ENCODE data around the gene TMEM164. TPM values are rescaled to one million over a fixed set of nuclear protein-coding genes. Genes with fewer than 3 reads are reported as not detected.

TMEM164 gene
- polyA plus RNA-seq, 1 experiment: 12.9 TPM

DNA sequence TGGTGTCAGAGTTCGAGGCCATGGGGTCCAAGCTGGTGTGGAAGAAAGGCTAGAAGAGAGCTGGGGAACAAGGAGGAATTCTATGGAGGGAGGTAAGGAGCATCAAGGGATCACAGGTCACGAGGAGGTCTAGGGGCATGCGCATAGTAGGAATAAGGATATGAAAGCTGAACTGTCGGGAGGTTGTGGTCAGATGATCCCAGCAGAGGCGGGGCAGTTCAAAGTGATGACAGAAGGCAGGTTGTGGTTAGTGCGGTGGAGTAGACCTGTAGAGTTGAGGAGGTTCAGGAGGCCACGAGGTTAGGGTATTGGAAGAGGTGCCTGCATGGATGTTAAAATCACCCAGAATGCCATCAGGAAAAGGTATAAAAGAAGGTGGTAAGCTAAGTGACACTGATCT is 156.3 kb downstream of the TMEM164 start:
- no peak for DNase-seq (ENCODE audit: low read depth, low spot score)
- CTCF ChIA-PET: interaction anchor here (3.9 to 15.3 kb wide), 2 partner anchors 12 to 255 kb away, joined by 19 to 464 read pairs; no protein-coding TSS in a partner anchor
- POLR2A ChIA-PET: no interaction called here

DNA sequence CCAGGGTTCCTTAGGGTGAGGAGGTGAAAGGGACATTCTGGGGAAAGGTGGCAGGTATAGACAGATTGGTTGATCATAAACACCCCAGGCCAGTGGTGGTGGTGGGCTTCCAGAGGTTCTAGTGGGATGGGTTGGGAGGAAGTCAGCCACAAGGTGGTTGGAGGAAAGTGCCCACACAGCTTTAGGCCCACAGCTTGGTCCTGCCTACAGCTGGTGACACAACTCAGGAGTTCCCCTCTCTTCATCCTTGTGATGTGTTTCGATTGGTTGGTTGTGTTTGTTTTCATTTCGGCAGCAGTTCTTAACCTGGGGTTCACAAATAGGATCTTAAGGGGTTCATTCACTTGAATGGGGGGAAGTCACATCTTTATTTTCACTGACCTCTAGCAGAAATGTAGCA is 157.0 kb downstream of the TMEM164 start:
- POLR2A ChIA-PET: interaction anchor here (1.1 to 1.2 kb wide), 2 partner anchors 51 to 259 kb away, joined by 3 to 8 read pairs; no protein-coding TSS in a partner anchor

More for the DNA sequence above, 156.3 kb downstream of the TMEM164 start:
- H3K4me3 ChIP-seq (ENCODE audit: low read depth, low read length): no peak overlapping the region
- H3K27me3 ChIP-seq (ENCODE audit: control insufficient read depth, insufficient read depth, low read length): no peaks in the 10 kb centered on the region
- H3K9me3 ChIP-seq (ENCODE audit: control insufficient read depth, insufficient read depth, low read length): no peaks in the 10 kb centered on the region
- H3K27ac ChIP-seq (ENCODE audit: low read depth, low read length): no peak overlapping the region
- TF ChIP-seq, protein P1, sequence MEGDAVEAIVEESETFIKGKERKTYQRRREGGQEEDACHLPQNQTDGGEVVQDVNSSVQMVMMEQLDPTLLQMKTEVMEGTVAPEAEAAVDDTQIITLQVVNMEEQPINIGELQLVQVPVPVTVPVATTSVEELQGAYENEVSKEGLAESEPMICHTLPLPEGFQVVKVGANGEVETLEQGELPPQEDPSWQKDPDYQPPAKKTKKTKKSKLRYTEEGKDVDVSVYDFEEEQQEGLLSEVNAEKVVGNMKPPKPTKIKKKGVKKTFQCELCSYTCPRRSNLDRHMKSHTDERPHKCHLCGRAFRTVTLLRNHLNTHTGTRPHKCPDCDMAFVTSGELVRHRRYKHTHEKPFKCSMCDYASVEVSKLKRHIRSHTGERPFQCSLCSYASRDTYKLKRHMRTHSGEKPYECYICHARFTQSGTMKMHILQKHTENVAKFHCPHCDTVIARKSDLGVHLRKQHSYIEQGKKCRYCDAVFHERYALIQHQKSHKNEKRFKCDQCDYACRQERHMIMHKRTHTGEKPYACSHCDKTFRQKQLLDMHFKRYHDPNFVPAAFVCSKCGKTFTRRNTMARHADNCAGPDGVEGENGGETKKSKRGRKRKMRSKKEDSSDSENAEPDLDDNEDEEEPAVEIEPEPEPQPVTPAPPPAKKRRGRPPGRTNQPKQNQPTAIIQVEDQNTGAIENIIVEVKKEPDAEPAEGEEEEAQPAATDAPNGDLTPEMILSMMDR (IDR thresholded peaks at IDR 0.05; ENCODE audit: low read depth, low read length): no peak

GRCh38 chrX:110161361-110161686 is 158.4 kb downstream of the TMEM164 start:
- no peaks in the 10 kb centered on the region for H3K9me3 ChIP-seq (ENCODE audit: control insufficient read depth, insufficient read depth, low read length)
- ChIA-PET CTCF (interaction anchor here (0.9 to 15.3 kb wide), 9 partner anchors 10 to 252 kb away, joined by 4 to 464 read pairs (median 5); no protein-coding TSS in a partner anchor), POLR2A (interaction anchor here (0.5 to 1.2 kb wide), 4 partner anchors 19 to 252 kb away, joined by 3 to 8 read pairs (median 3); no protein-coding TSS in a partner anchor)
- TF ChIP-seq, protein P1 (IDR thresholded peaks at IDR 0.05; ENCODE audit: low read depth, low read length): no peak
- H3K4me3 ChIP-seq (ENCODE audit: low read depth, low read length): no peak overlapping the region
- DNase-seq (ENCODE audit: low read depth, low spot score): no peak
- H3K27ac ChIP-seq (ENCODE audit: low read depth, low read length): no peak overlapping the region
- H3K27me3 ChIP-seq (ENCODE audit: control insufficient read depth, insufficient read depth, low read length): no peaks in the 10 kb centered on the region

More for the DNA sequence above, 157.0 kb downstream of the TMEM164 start:
- H3K27me3 ChIP-seq (ENCODE audit: control insufficient read depth, insufficient read depth, low read length): no peaks in the 10 kb centered on the region
- no peak for DNase-seq (ENCODE audit: low read depth, low spot score)
- no peak overlapping the region for H3K27ac ChIP-seq (ENCODE audit: low read depth, low read length)
- no peak overlapping the region for H3K4me3 ChIP-seq (ENCODE audit: low read depth, low read length)
- TF ChIP-seq, protein P1 (IDR thresholded peaks at IDR 0.05; ENCODE audit: low read depth, low read length): no peak
- CTCF ChIA-PET: interaction anchor here (1.0 to 15.3 kb wide), 9 partner anchors 8 to 254 kb away, joined by 3 to 464 read pairs (median 4); partner anchors contain the start of gene AMMECR1
- no peaks in the 10 kb centered on the region for H3K9me3 ChIP-seq (ENCODE audit: control insufficient read depth, insufficient read depth, low read length)

GRCh38 chrX:110162131-110162530 is 159.2 kb downstream of the TMEM164 start:
- no peak for DNase-seq (ENCODE audit: low read depth, low spot score)
- TF ChIP-seq, protein P1 (IDR thresholded peaks at IDR 0.05; ENCODE audit: low read depth, low read length): no peak
- no peak overlapping the region for H3K4me3 ChIP-seq (ENCODE audit: low read depth, low read length)
- no peak overlapping the region for H3K27ac ChIP-seq (ENCODE audit: low read depth, low read length)
- H3K27me3 ChIP-seq (ENCODE audit: control insufficient read depth, insufficient read depth, low read length): no peaks in the 10 kb centered on the region
- ChIA-PET POLR2A (interaction anchor here (1.2 kb wide), 1 partner anchor 18 kb away, joined by 3 read pairs; no protein-coding TSS in a partner anchor), CTCF (interaction anchor here (2.3 to 15.3 kb wide), 3 partner anchors 15 to 252 kb away, joined by 15 to 464 read pairs (median 19); no protein-coding TSS in a partner anchor)
- H3K9me3 ChIP-seq (ENCODE audit: control insufficient read depth, insufficient read depth, low read length): no peaks in the 10 kb centered on the region

DNA sequence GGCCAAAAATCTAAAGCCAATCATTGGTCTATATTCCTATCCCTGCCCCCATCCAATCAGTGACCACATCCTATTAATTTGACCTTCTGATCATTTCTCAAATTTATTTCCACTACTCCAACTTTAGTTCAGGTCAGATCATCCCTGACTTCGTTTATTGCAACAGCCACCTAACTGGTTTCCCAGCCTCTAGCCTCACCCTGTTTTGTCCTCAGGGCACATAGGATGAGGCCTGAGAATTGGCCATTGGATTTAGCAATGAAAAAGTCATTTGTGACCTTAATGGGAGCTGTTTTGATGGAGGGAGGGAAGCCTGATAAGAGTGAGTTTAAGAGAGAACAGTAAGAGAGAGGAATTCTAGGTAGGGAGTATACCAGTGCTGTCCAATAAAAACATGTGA is 160.0 kb downstream of the TMEM164 start:
- ChIA-PET CTCF (interaction anchor here (0.6 to 15.3 kb wide), 4 partner anchors 17 to 251 kb away, joined by 3 to 464 read pairs (median 4); no protein-coding TSS in a partner anchor), POLR2A (interaction anchor here (0.8 kb wide), 1 partner anchor 11 kb away, joined by 3 read pairs; no protein-coding TSS in a partner anchor)
- H3K9me3 ChIP-seq (ENCODE audit: control insufficient read depth, insufficient read depth, low read length): no peaks in the 10 kb centered on the region
- no peaks in the 10 kb centered on the region for H3K27me3 ChIP-seq (ENCODE audit: control insufficient read depth, insufficient read depth, low read length)
- TF ChIP-seq, protein P1 (IDR thresholded peaks at IDR 0.05; ENCODE audit: low read depth, low read length): no peak
- no peak overlapping the region for H3K4me3 ChIP-seq (ENCODE audit: low read depth, low read length)
- DNase-seq (ENCODE audit: low read depth, low spot score): no peak
- no peak overlapping the region for H3K27ac ChIP-seq (ENCODE audit: low read depth, low read length)
